Prostate gland (tissue), 2 donors: ENCODE results near the gene SUPT7L.

ENCODE experiments used
- POLR2A ChIP-seq: fragments of 450-650 bp; IDR thresholded peaks from one replicate; pipeline ENCODE4 v1.6.1; 2016; ENCODE audit warnings: antibody characterized with exemption, mild to moderate bottlenecking
- POLR2AphosphoS5 ChIP-seq: sonication (generic); formaldehyde crosslinking; IDR thresholded peaks from one replicate; pipeline ENCODE4 v1.6.1; 2017; ENCODE audit warnings: antibody characterized with exemption
- TF ChIP-seq, protein P1 (sequence below), 4 experiments: fragments of 200-600 bp in 2 of 4; fragments of 450-650 bp in 2 of 4; sonication (generic) in 2 of 4; IDR thresholded peaks; 1 replicate in 3 of 4; 2 replicates in 1 of 4; pipeline ENCODE4 v1.5.1; 2016 to 2019; ENCODE audit warnings: antibody characterized with exemption in 4 of 4, mild to moderate bottlenecking in 2 of 4, moderate library complexity in 2 of 4

DNA sequence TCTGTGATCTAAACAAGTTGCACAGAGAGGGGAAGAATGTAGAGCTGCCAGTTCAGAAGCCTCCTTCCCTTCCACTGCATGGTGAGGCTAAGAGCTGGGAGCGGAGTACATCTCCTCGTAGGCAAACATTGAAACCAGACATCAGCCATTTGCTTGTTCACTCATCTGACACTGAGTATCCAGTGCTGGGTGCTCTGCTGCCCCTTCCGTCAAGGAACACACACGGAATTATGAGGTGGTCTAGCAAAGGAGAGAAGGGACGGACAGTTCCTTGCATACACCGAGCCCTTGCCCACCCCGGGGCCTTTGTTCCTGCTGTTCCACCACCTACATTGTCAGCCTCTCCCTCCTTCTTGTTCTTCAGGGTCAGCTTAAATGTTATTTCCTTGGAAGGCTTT lies 44.8 kb upstream of the SUPT7L start:
- no peak for TF ChIP-seq POLR2A
- TF ChIP-seq, protein P1, sequence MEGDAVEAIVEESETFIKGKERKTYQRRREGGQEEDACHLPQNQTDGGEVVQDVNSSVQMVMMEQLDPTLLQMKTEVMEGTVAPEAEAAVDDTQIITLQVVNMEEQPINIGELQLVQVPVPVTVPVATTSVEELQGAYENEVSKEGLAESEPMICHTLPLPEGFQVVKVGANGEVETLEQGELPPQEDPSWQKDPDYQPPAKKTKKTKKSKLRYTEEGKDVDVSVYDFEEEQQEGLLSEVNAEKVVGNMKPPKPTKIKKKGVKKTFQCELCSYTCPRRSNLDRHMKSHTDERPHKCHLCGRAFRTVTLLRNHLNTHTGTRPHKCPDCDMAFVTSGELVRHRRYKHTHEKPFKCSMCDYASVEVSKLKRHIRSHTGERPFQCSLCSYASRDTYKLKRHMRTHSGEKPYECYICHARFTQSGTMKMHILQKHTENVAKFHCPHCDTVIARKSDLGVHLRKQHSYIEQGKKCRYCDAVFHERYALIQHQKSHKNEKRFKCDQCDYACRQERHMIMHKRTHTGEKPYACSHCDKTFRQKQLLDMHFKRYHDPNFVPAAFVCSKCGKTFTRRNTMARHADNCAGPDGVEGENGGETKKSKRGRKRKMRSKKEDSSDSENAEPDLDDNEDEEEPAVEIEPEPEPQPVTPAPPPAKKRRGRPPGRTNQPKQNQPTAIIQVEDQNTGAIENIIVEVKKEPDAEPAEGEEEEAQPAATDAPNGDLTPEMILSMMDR (IDR thresholded peaks at IDR 0.05), result no peak
- no peak for TF ChIP-seq POLR2AphosphoS5
